Activated T-helper 9 cell treated with anti-CD3 and anti-CD28 coated beads, Interleukin-2, amount 50 U/mL, for 16 hours (primary cell): ENCODE results near the gene ANKFN1.
"Not testable (repeated sequence)": the region's sequence is repeated elsewhere in the genome, so short reads cannot be mapped to it uniquely, and the experiment has no call there.

ENCODE experiments used
- DNase-seq: peaks from one replicate; pipeline ENCODE4 v3.0.0-alpha.2; 2020; ENCODE audit warnings: low read depth

Gene ANKFN1

DNA sequence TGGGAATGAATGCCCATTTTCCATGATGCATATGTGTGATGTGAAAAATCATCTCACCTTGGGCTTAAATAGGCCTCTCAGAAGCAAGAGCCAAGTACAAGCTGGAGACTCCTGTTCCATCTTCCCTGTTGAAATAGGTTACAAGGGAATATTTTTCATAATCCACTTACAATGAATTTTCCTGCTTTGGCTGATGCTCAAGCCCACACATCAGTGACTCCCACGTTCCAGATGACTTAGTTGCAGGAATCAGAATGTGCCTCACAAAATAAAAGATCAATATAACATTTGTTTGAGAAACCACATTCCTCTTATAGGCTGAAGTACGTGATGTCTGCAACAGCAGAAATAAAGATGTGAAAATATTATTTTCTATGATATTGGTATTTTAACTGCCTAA lies 24.1 kb downstream of the ANKFN1 start:
- no peak for DNase-seq

DNA sequence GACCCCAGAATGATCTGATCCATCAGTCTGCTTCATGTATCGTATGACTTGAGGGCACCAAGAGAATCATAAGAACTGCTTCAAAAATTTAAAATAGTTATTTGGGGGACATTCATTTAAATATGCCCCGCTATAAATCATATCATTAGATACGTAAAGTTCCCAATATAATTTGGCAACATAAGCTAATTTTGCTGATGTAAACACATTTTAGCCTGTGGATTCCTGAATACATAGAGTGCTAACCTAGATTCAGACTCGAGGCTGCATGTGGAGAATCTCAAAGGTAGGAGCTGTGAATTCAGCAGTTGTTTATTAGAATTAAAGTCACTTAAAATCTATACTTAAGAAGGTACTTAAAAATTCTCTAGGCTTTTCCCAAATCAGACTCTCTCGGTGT lies 24.9 kb downstream of the ANKFN1 start:
- DNase-seq = no peak

DNA sequence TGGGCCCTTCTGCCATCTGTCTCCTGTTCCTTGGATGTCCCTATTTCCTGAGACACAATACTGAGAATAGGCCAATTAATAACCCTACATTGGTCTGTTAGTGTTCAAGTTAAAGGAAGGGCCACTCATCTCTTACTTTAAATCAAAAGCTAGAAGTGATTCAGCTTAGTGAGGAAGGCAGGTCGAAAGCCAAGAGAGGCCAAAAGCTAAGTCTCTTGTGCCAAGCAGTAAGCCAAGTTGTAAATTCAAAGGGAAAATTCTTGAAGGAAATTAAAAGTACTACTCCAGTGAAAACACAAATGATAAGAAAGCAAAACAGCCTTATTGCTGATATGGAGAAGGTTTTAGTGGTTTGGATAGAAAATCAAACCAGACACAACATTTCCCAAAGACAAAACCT lies 28.8 kb downstream of the ANKFN1 start:
- DNase-seq = no peak

DNA sequence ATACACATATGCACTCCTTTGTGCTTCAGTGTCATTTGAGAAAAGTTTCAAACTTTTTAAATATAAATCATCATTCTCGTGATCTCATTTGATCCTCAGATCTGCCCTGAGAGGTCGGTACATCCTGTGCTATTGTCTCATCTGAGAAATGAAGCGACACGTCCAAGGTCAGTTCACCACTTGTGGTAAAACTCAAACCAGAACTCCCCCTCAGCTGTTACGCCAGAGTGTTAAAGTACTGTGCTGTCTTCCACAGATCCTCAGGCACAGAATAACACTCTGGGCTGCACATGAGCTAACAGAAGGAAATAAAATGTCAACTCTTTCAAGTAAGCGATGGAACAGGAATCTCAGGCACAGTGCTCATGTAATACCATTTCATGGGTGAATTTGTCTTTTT lies 31.4 kb downstream of the ANKFN1 start:
- DNase-seq = no peak

DNA sequence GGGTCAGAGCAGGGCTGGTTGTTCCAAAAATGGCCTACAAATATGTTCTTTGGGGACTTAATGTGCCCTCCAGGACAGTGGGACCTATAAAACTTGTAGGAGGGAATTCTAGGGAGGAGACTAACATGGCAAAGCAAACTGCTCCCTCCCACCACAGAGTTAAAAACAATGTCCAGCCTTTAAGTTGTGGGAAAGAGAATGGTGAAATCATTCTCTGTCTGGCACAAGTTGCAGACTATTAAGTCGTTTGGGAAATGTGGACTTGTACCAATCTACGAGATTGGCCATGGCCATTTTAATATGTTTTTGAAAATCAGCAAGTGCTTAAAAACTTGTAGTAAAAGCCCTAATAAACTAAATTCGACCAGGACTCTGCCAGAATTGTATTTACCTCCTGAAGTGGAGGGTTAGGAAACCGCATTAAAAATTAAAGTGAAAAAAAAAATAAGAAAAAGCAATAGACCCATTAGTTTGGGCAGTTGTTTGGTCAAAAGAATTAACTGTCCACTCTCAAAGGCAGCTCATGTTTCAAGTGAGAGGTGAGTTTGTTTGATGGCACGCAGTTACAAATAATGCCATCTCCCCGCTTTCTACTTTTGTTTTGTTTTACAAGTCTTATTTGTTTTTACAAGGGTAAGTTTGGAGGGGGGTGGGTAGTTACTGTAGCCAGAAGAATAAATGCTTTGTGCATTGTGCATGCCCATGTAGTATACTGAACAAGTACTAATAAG lies 32.4 kb downstream of the ANKFN1 start:
- no peak for DNase-seq

DNA sequence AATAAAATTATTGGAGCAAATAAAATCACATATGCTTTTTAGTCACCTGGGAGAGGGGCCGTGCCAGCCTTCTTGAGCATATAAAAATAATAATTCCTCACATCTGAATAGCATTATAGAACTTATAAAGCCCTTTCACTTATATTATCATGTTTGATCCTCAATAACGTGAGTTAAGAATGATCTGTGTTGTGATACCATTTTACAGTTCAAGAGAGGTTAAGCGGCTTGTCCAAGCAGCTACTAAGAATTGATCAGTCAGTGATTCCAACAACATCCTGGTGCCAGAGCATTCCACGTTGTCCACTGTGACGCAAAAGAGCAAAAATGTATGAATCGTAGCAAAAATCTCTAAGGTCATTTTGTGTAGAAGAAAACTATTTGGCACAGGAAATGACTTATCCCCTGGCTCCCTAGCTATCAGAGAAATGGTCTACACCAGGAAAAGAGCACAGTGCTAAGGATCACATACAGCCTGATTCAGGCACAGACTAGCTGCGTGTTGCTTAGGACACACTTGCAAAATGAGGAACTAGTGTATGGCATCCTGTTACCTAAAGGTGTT lies 33.0 kb downstream of the ANKFN1 start:
- DNase-seq = no peak

DNA sequence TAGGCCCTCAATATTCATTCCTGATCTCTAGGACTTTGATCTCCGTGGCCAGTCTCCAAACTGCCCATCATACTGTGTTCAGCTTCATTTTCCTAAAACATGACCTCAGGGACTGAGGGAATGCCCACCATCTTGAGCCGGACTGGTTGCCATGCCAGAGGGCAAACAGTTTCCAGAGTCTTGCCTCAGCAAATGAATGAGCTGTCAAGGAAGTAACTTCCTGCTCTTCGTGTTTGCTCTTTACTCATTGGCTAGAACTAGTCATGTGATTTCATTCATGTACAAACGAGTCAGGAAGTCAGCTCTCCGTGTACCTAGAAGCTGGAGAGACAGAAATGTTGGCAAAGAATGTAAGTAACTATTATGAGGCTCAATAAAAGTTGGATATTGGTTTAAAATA lies 50.2 kb downstream of the ANKFN1 start:
- no peak for DNase-seq

DNA sequence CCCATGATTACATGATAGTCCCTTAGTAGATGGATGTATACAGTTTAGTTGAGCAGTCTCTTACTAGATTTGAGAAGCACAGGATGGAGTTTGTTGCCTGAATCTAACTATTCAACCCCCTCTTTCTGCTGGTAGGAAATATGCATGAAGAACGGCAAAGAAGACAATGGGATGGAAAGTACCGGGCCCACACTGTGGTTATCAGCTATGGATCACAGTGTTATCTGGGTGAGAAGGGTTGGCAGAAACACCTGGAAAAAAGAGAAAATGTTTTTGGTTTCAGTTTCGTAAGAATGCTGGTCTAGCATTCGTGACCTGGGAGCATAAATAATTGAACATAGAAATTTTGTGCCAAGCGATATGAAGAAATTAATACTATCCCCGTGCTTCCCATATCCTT lies 53.1 kb downstream of the ANKFN1 start:
- DNase-seq = no peak

DNA sequence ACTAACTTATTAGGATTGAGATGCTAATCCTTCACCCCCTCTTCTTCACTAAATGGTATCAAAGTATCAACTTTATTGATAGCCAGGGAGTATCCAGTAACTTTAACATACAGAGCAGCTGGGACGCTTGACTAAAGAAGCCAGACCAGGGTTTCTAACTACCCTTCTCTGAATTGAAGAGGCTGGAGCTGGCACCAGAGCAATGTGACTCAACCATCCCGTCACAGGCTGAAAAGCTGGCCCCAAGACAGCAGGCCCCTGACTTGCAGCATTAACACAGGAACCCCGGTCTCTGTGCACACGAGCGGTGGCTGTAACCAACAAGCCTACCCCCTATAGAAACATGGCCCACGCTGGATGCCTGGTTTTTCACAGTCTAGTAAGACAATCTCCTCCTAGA lies 59.8 kb downstream of the ANKFN1 start:
- no peak for DNase-seq

DNA sequence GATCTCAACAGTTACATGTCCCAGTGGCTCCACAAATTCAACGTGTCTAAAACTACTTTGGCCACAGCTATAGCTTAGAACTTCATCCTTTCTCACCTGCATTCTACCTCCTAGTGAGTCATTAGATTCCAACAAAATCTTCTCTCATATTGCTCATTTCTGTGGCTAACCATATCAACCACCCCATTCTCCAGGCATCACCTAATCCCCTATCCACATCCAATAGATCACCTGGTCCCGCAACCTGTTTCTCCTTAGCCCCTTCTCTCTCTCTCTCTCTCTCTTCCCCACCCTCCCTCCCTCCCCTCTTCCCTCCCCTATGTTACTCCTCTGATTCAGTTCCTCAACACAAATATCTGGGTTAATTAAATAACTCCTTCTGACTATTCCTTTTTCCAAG lies 64.6 kb downstream of the ANKFN1 start:
- DNase-seq = no peak

DNA sequence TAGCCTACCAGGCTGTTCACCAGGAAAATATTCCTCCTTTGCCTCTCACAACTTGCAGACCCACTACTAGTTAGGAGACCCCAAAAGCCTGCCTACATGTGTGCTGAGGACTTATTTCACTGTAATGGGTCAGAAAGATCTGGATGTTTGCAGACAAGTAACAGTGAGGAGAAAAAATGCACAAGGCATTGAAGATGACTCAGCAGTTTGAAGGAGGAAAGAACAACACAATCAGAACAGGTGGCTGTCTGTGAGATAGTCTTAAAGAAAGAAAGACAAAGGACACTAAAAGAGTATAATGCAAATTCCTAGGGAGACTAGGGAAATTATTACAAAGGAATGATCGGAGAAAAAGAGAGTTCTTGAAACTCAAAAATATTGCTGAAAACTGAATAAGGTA lies 69.0 kb downstream of the ANKFN1 start:
- DNase-seq = no peak

DNA sequence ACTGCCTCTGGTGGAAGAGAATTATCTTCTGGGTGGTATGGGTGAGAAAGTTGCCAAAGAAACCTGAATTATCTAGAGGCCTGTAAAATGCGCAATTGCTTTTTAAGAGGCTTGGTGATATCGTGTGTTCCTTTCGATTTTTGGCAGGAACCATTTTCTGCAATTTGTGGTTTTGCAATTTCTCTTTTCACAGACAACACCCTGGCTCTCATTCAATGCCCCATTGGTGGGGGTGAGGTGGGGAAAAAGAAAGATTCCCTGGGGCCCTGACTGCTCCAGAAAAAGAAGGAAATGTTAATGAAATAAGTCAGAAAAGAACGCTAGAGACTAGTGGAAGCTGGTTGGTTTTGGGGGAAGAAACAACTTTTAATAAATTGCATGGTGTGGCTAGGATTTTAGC lies 77.4 kb downstream of the ANKFN1 start:
- no peak for DNase-seq

DNA sequence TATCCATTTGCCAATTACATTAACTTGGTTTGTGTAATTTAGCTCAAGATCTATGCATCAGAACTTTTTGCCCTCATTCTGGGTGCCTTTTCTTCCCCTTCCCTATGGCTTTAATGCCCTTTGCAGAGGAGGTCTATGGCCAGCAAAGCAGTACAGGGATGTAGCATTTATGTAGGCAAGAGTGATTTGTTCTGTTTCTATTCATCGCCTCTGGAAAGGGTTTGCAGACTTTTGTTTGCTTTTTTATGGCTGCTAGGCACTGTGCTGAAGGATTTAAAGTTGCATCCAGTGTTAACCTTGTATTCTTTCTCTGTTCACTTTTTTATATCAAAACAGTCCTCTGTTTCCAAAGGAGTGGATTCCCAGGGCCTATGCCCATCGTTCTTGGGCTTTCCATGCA lies 78.0 kb downstream of the ANKFN1 start:
- DNase-seq = no peak

DNA sequence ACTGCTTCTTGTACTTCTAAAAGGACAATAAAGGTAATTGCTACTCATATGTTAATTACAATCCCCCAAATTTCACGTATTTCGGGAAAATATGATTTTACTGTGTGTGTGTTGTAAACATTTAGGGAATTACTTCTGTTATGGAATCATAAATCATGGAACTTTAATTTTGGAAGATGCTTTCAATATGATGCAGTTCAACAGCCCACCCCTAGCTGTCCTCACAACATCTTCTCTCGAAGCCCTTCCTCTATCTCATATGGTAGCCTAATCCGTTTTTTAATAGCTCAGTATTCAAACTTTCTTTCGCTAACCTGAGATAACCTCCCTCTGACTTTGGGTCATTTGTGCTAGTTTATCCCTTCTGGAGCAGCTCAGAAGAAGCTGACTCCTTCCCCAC lies 78.4 kb downstream of the ANKFN1 start:
- DNase-seq = no peak

DNA sequence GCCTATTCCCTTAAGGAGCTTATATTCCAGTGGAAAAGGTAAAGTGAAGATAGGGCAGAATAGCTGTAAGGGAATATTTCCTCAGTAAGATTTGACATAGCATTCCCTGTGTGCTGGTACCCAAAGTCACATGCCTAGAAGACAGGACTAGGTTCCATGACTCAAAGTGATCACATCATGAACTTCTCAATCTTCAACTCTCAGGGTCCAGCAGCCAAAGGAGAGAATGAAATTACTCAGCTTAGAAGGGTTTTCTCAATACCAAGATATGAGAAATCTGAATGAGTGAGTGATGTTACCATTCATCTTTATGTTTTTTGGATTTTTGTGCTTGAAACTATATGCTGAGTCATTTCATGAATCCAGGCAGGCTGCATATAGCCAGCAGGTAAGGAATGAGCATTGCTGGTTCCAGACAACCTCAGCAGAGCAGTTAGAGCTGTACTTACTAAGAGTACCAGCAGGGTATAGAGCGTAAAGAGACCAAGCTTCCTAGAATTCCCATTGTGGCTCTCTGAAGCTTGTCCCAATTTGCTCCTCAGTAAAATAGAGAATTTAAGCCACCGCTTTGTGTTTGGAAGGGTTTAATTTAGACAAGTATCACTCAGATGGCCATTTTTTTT lies 91.1 kb downstream of the ANKFN1 start:
- DNase-seq = no peak

DNA sequence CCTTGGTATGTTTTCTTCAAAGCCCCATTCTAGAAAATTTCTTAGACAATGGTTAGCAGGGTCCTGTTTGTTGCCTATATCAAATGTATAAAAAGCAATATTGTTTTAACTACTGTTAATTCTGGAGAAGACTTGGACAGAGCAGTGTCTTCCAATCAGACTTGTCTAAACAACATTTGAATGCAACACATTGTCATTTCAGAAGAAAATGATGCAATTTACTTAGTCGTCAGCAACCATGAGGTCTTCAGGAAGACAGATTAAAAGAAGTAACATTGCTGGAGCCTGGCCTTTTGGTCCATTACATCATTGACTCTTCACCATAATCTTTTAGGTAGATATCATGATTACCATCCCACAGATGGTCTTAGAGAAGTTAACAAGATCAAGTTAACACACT lies 94.5 kb downstream of the ANKFN1 start:
- no peak for DNase-seq

DNA sequence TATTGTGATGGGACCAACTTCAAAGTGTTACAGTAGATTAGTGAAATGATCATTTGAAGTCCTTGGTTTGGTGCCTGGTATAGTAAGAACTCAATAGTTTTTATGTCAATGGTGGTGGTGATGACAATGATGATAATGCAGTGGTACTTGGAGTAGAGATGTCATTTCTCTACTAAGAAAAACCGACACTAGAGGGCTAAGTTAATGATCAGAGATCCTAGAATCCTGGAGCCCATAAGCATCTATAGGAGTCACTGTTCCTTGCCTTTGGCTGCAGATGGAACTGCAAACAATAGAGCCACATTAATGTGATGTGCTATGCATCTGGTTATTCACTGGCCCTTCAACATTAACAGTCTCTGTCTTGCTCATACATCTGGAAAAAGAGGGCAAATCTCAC lies 103.8 kb downstream of the ANKFN1 start:
- DNase-seq = no peak

DNA sequence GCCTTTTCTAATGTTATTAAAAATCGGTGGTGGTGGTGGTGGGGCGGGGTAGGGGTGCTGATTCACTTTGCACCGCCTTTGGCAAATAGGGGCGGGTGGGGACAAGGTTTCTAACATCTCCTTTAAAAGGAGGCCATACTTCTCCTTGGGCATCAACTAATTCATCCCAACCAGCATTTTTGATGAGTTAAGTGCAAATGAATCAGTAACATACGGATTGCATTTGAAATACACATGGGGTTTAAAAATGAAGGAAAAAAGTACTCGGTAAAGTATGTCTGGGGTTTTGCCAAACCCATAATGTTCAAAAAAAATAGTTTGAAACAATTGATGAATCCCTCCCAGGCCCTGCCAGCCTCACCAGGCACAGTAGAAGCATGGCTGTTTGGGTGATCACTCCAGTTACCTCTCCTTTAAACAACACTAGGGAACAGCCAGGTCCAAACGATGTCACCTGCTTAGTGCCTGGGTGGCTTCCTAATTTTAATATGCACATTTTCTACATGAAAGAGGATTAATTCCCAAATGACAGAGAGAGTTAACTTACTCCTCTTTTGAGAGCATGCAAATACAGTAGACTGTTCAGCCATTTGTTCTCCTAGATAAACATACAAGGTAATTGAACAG lies 107.2 kb downstream of the ANKFN1 start:
- no peak for DNase-seq

DNA sequence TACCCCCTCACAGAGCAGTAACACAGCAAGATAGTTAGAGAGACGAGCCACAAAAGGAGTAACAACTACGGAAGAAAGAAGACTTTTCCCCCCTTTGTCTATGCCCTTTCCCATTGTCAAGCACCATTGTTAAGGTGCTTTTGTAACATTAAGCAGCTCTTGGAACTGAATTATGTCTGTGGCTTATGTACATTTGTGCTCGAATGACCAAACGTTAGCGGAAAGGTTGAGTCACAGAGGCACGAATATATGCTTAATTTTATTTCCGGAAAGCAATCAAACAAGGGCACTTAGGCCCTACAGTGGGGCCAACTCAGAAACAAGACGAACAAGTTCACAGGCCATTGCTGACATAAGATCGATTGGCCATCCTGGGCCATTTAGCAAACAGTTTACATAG lies 109.5 kb downstream of the ANKFN1 start:
- no peak for DNase-seq

DNA sequence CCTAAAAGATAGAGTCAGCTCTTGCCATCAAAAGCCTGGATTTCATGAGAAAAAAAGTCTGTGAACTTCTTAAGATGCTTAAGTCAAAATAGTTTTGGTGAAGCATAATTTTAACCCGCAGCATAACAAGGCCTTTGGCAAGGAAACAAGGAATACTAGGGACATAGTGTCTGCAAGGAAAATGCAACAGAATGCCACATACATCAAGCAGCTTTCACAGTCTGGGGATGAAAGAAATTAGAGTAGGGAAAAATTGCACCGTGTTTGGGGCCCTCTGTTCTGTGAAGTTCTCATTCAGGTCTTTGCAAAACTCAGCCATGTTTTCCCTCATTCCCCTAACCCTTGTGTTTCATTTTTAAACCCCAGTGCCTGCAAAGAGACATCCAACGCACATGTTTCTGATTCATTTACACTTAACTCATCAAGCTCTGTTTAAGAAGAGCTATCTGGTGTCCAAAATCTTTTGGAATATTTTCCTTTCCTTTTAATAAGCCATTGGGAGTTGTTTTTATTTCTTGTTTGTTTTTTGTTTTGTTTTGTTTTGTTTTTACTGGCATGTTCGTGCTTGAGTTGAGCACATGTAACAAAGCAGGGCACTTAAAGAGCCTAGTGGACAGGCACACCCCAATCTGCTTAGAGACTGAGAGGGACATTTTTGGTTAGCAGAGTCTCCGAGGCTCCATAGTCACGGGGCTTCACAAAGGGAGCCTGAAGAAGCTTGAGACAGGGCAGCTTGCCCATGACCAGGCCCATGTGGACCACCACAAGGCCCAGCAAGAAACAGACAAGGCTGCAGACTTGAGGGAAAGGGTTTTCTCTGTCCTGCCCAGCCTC lies 116.5 kb downstream of the ANKFN1 start:
- DNase-seq = no peak

DNA sequence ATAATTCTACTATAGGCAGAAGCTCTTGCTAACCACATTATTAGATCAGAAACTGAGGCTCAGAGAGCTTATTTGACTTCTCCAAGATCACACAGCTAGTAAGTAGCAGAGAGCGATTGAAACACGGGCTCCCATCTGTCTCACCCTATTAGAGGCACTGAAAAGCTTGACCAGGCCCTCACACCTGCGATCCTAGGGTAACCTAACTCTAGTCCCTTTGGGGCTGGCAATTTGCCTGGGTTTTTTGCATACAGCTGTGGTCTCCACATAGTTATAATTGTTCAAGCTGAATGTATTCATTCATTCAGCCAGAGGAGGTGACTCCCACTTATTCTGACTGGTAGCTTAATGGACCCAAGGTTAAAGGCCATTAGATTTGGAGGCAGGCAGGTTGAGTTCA lies 121.2 kb downstream of the ANKFN1 start:
- no peak for DNase-seq

DNA sequence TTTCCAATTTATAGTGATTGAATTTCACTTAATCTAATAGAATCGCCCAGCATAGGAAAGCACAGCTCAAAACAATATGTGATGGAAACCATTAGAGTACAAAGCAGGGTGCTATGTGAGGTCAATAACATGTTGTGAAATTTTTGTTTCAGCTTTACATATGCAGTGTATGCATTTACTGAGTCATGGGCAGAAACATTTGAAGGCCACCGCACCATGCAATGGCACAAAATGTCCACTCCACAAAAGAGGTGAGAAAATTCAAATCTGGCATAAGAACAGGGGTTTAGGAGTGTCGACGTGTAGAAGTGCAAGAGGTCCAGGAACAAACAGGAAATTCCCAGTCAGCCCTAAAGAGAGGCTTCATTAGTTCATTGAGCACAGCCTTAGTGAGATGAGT lies 131.2 kb downstream of the ANKFN1 start:
- no peak for DNase-seq

DNA sequence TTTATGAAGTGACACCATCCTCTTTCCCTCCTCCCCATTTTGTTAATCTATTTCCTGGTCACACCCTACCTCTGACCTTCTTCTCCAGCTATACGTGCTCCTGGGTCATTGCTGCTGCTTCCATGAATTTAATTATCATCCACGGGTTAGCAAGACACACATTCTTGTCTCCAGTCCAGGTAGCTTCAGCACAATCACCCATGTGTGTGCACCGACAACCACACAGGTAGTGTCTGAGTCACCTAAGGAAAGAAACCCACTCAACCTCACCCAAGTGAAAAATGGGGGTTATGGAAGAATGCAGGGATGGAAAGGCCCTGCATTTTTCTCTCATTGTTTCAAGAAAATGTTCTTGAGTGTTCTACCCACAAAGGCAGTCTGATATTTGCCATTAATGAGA lies 135.5 kb downstream of the ANKFN1 start:
- DNase-seq = not testable (repeated sequence)
